ENCODE data around the gene KIR3DL1.
A peak's percentile ranks its signal among the peaks of the same experiment; 100 is the strongest.
"Not testable (repeated sequence)": the region's sequence is repeated elsewhere in the genome, so short reads cannot be mapped to it uniquely, and the experiment has no call there.

KIR3DL1 gene

GRCh38 chr19:54792814-54793213 lies 23.5 kb upstream of the KIR3DL1 start:
- Mint-ChIP-seq H3K27me3 (ENCODE audit: low read depth) (peaks cover 14% of the 10 kb centered on the region), H3K36me3 (ENCODE audit: low read depth) (no peaks in the 10 kb centered on the region), H3K4me1 (ENCODE audit: low read depth) (peaks cover 10% of the 10 kb centered on the region), H3K27ac (peak overlapping the region; percentile 13), H3K9me3 (no peaks in the 10 kb centered on the region), H3K4me3 (peak overlapping the region; percentile 76)
- no peak for DNase-seq (ENCODE audit: low spot score)

- Mint-ChIP-seq H3K9me3 (no peaks in the 10 kb centered on the region), H3K27ac (no peak overlapping the region), H3K4me1 (ENCODE audit: low read depth) (peaks cover 10% of the 10 kb centered on the region), H3K27me3 (ENCODE audit: low read depth) (peaks cover 14% of the 10 kb centered on the region), H3K4me3 (no peak overlapping the region), H3K36me3 (ENCODE audit: low read depth) (no peaks in the 10 kb centered on the region)
- no peak for DNase-seq (ENCODE audit: low spot score)
These were observed 20.5 kb upstream of the KIR3DL1 start for GRCh38 chr19:54795758-54796157.

- Mint-ChIP-seq H3K27me3 (ENCODE audit: low read depth) (no peaks in the 10 kb centered on the region), H3K36me3 (ENCODE audit: low read depth) (no peaks in the 10 kb centered on the region), H3K4me1 (ENCODE audit: low read depth) (no peaks in the 10 kb centered on the region), H3K27ac (no peak within 1 kb of the TSS), H3K9me3 (no peaks in the 10 kb centered on the region), H3K4me3 (no peak within 1 kb of the TSS)
- DNase-seq (ENCODE audit: low spot score): no peak
These were observed 12.9 kb upstream of the KIR3DL1 start, which contains the start of gene KIR2DL4 for GRCh38 chr19:54803410-54803809. TSS of gene KIR2DL4 (plus strand) at chr19:54803610. CDS start at chr19:54803652, 42 bp downstream.

- no peak overlapping the region for H3K4me3 Mint-ChIP-seq
- no peaks in the 10 kb centered on the region for H3K36me3 Mint-ChIP-seq (ENCODE audit: low read depth)
- no peak overlapping the region for H3K27ac Mint-ChIP-seq
- H3K4me1 Mint-ChIP-seq (ENCODE audit: low read depth): no peaks in the 10 kb centered on the region
- H3K9me3 Mint-ChIP-seq: no peaks in the 10 kb centered on the region
- DNase-seq (ENCODE audit: low spot score): no peak
- no peaks in the 10 kb centered on the region for H3K27me3 Mint-ChIP-seq (ENCODE audit: low read depth)
These were observed 12.2 kb upstream of the KIR3DL1 start for GRCh38 chr19:54804101-54804500.

- Mint-ChIP-seq H3K36me3 (ENCODE audit: low read depth) (no peaks in the 10 kb centered on the region), H3K27ac (no peak overlapping the region), H3K9me3 (no peaks in the 10 kb centered on the region), H3K4me3 (no peak overlapping the region), H3K27me3 (ENCODE audit: low read depth) (no peaks in the 10 kb centered on the region), H3K4me1 (ENCODE audit: low read depth) (no peaks in the 10 kb centered on the region)
- no peak for DNase-seq (ENCODE audit: low spot score)
These were observed 11.7 kb upstream of the KIR3DL1 start for GRCh38 chr19:54804571-54804970.

GRCh38 chr19:54805665-54806515 lies 10.4 kb upstream of the KIR3DL1 start:
- Mint-ChIP-seq H3K36me3 (ENCODE audit: low read depth) (no peaks in the 10 kb centered on the region), H3K9me3 (no peaks in the 10 kb centered on the region), H3K27ac (no peak overlapping the region), H3K27me3 (ENCODE audit: low read depth) (no peaks in the 10 kb centered on the region), H3K4me3 (no peak overlapping the region), H3K4me1 (ENCODE audit: low read depth) (no peaks in the 10 kb centered on the region)
- no peak for DNase-seq (ENCODE audit: low spot score)

- H3K27ac Mint-ChIP-seq: no peak overlapping the region
- H3K4me1 Mint-ChIP-seq (ENCODE audit: low read depth): no peaks in the 10 kb centered on the region
- no peak for DNase-seq (ENCODE audit: low spot score)
- no peaks in the 10 kb centered on the region for H3K36me3 Mint-ChIP-seq (ENCODE audit: low read depth)
- no peaks in the 10 kb centered on the region for H3K9me3 Mint-ChIP-seq
- no peaks in the 10 kb centered on the region for H3K27me3 Mint-ChIP-seq (ENCODE audit: low read depth)
- H3K4me3 Mint-ChIP-seq: no peak overlapping the region
These were observed 9.8 kb upstream of the KIR3DL1 start for GRCh38 chr19:54806516-54806838.

- not testable (repeated sequence) for DNase-seq (ENCODE audit: low spot score); H3K27ac Mint-ChIP-seq; H3K27me3 Mint-ChIP-seq (ENCODE audit: low read depth); H3K9me3 Mint-ChIP-seq; H3K36me3 Mint-ChIP-seq (ENCODE audit: low read depth); H3K4me3 Mint-ChIP-seq; H3K4me1 Mint-ChIP-seq (ENCODE audit: low read depth)
These were observed 1.7 kb upstream of the KIR3DL1 start for GRCh38 chr19:54814571-54814970.

- Mint-ChIP-seq H3K36me3 (ENCODE audit: low read depth) (no peaks in the 10 kb centered on the region), H3K27me3 (ENCODE audit: low read depth) (no peaks in the 10 kb centered on the region), H3K4me3 (no peak overlapping the region), H3K27ac (no peak overlapping the region), H3K9me3 (no peaks in the 10 kb centered on the region), H3K4me1 (ENCODE audit: low read depth) (no peaks in the 10 kb centered on the region)
- DNase-seq (ENCODE audit: low spot score): no peak
These were observed 1.6 kb downstream of the KIR3DL1 start for GRCh38 chr19:54817670-54818536.

GRCh38 chr19:54824416-54824815 lies 8.1 kb downstream of the KIR3DL1 start:
- H3K36me3 Mint-ChIP-seq (ENCODE audit: low read depth); H3K9me3 Mint-ChIP-seq; DNase-seq (ENCODE audit: low spot score); H3K27me3 Mint-ChIP-seq (ENCODE audit: low read depth); H3K27ac Mint-ChIP-seq; H3K4me1 Mint-ChIP-seq (ENCODE audit: low read depth); H3K4me3 Mint-ChIP-seq: not testable (repeated sequence)

- H3K36me3 Mint-ChIP-seq (ENCODE audit: low read depth); H3K4me1 Mint-ChIP-seq (ENCODE audit: low read depth); H3K9me3 Mint-ChIP-seq; H3K27me3 Mint-ChIP-seq (ENCODE audit: low read depth); DNase-seq (ENCODE audit: low spot score); H3K4me3 Mint-ChIP-seq; H3K27ac Mint-ChIP-seq: not testable (repeated sequence)
These were observed 9.1 kb downstream of the KIR3DL1 start for GRCh38 chr19:54825326-54825725.

- H3K36me3 Mint-ChIP-seq (ENCODE audit: low read depth): not testable (repeated sequence)
These were observed 11.8 kb downstream of the KIR3DL1 start for GRCh38 chr19:54828064-54828463.

GRCh38 chr19:54832496-54832895 lies 16.2 kb downstream of the KIR3DL1 start, which contains the start of gene KIR2DS4:
TSS of gene KIR2DS4 (plus strand) at chr19:54832676.
- not testable (repeated sequence) for H3K27me3 Mint-ChIP-seq (ENCODE audit: low read depth); H3K4me3 Mint-ChIP-seq; H3K9me3 Mint-ChIP-seq; H3K27ac Mint-ChIP-seq; H3K36me3 Mint-ChIP-seq (ENCODE audit: low read depth); H3K4me1 Mint-ChIP-seq (ENCODE audit: low read depth); DNase-seq (ENCODE audit: low spot score)

More at GRCh38 chr19:54828064-54828463, 11.8 kb downstream of the KIR3DL1 start:
- not testable (repeated sequence) for H3K9me3 Mint-ChIP-seq; DNase-seq (ENCODE audit: low spot score); H3K27me3 Mint-ChIP-seq (ENCODE audit: low read depth); H3K4me1 Mint-ChIP-seq (ENCODE audit: low read depth); H3K4me3 Mint-ChIP-seq; H3K27ac Mint-ChIP-seq

GRCh38 chr19:54835126-54835525 lies 18.9 kb downstream of the KIR3DL1 start:
- H3K4me3 Mint-ChIP-seq; DNase-seq (ENCODE audit: low spot score); H3K27ac Mint-ChIP-seq; H3K4me1 Mint-ChIP-seq (ENCODE audit: low read depth); H3K27me3 Mint-ChIP-seq (ENCODE audit: low read depth); H3K9me3 Mint-ChIP-seq; H3K36me3 Mint-ChIP-seq (ENCODE audit: low read depth): not testable (repeated sequence)
